Lower leg skin (tissue), 4 donors: ENCODE data around the gene FOXP1. TPM values are rescaled to one million over a fixed set of nuclear protein-coding genes. Genes with fewer than 3 reads are reported as not detected.

ENCODE experiments used
- DNase-seq, 2 donors: peaks; one replicate each; pipeline ENCODE4 v3.0.0-alpha.2; 2019; ENCODE audit warnings: low spot score in 2 of 2
- H3K4me3 ChIP-seq: fragments of 200-600 bp; sonication (generic); 2 replicates; pipeline ENCODE4 v1.5.1; 2017; ENCODE audit warnings: mild to moderate bottlenecking, low read depth; ENCODE audit not compliant: poor library complexity, severe bottlenecking
- POLR2A ChIP-seq, 2 donors: fragments of 450-650 bp; IDR thresholded peaks; one replicate each; pipeline ENCODE4 v1.6.1; 2016 to 2017; ENCODE audit warnings: antibody characterized with exemption in 2 of 2, mild to moderate bottlenecking in 1 of 2, moderate library complexity in 1 of 2
- WGBS, 2 donors: methylation state at CpG; one replicate each; pipeline ENCODE4 v1.1.5; 2018; 5-methylcytosine and 5-hydroxymethylcytosine counted together
- intact Hi-C: fragments of 100-400 bp; cut with DNase I; formaldehyde crosslinking; loops from one replicate; pipeline ENCODE4 v1.15.0; 2023; ENCODE audit warnings: low total_unique reads
- total RNA-seq, 4 donors: library from RNA; depleted of rRNA; stranded (reverse); fragments of >200 nt; gene quantifications; one replicate each; pipeline ENCODE4 v1.1.0, GENCODE V29; 2016
- TF ChIP-seq, protein P1 (sequence below), 3 donors: fragments of 450-650 bp; IDR thresholded peaks; one replicate each; pipeline ENCODE4 v1.5.1; 2016; ENCODE audit warnings: antibody characterized with exemption in 3 of 3, mild to moderate bottlenecking in 3 of 3, moderate library complexity in 2 of 3

Gene FOXP1
- total RNA-seq, 4 donors from 2014 or later: 46.6 to 66.6 (median 55.2) TPM

DNA sequence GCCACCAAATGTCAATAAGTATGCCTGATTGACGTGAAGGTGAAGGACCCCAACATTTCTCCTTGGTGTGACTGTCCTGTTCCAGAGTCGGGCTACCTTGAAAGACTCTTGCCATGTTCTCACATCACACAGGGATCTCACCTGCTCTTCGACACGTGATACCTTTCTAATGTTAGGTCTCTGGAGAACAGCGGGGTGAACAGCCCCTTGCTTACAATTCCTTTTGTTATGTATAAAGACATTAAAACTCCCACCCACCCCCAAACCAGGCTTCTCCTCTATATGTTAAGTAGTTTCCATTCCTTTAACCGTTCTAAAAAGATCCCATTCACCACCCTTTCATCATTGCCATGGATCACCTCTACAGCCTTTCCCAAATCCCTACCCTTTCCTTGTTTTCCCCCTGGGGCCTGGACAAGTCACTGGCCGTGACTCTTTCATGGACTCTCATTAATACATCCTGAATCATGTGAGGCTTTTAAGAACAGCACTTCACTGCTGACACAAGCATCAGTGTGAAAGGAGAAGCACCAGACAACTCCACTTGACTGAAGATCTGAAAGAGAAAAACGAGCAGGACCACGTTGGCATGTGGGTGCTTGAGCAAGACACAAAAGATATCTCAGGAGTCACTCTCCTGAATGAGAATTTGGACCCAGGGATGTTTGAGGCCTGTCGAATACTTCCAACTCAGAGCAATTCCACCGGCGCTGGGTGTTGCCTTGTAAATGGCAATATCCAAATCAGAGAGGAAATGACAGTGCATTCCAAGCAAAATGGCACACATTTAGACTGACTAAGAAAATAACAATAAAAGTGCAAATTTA, 115.0 kb downstream of the FOXP1 start:
- H3K4me3 ChIP-seq: no peak overlapping the region
- no peak for DNase-seq
- TF ChIP-seq, protein P1, sequence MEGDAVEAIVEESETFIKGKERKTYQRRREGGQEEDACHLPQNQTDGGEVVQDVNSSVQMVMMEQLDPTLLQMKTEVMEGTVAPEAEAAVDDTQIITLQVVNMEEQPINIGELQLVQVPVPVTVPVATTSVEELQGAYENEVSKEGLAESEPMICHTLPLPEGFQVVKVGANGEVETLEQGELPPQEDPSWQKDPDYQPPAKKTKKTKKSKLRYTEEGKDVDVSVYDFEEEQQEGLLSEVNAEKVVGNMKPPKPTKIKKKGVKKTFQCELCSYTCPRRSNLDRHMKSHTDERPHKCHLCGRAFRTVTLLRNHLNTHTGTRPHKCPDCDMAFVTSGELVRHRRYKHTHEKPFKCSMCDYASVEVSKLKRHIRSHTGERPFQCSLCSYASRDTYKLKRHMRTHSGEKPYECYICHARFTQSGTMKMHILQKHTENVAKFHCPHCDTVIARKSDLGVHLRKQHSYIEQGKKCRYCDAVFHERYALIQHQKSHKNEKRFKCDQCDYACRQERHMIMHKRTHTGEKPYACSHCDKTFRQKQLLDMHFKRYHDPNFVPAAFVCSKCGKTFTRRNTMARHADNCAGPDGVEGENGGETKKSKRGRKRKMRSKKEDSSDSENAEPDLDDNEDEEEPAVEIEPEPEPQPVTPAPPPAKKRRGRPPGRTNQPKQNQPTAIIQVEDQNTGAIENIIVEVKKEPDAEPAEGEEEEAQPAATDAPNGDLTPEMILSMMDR (IDR thresholded peaks at IDR 0.05): no peak
- TF ChIP-seq POLR2A (IDR thresholded peaks at IDR 0.05): no peak
- intact Hi-C loops: no loop called here
- WGBS, 2 donors: 67 to 71% methylated on average over 12 of the region's 12 CpGs

DNA sequence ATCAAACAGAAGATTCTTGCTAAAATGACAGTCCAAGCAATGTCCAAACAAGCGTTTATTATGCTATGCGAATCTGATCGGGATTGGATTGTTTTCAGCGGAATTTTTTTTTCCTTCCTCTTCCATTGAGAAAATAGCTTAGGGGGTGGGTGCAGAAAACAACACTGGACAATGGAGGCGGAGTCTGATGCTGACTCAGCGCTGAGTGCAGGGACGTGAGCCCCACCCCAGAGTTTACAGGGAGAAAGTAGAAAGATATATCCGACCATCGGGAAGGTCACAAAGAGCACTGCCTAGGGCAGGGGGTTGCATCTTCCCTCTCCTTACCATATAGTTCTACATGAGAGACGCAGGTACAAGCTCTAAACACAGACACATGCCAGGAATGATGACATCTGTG, 117.0 kb downstream of the FOXP1 start:
- H3K4me3 ChIP-seq: no peak overlapping the region
- no peak for DNase-seq
- 64 to 67% methylated on average over 10 of the region's 10 CpGs for WGBS, 2 donors
- TF ChIP-seq, protein P1 (IDR thresholded peaks at IDR 0.05): no peak
- TF ChIP-seq POLR2A (IDR thresholded peaks at IDR 0.05): no peak
- intact Hi-C loops: no loop called here

DNA sequence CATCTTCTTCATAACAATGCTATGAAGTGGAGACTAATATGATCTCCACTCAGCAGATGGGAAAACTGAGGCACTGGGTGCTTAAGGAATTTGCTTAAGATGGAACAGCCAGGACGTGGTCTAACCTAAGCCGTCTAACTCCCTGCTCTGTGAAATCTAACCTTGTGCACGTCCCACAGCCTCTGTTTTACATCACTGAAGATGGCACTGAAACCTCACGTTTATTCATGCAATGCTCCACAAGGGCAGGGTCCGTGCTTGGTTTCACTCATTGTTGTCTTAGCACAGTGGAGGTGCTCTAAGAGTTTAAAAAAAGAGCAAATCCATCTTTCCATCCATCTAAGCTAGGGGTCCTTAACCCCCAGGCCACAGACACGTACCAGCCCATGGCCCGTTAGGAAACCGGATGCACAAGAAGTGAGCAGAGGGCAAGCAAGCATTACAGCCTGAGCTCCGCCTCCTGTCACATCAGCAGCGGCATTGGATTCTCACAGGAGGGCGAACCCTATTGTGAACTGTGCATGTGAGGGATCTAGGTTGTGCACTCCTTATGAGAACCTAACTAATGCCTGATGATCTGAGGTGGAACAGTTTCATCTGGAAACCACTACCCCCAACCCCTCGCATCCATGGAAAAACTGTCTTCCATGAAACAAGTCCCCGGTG, 118.0 kb downstream of the FOXP1 start:
- DNase-seq: no peak
- TF ChIP-seq POLR2A (IDR thresholded peaks at IDR 0.05): no peak
- TF ChIP-seq, protein P1 (IDR thresholded peaks at IDR 0.05): no peak
- intact Hi-C loops: no loop called here
- H3K4me3 ChIP-seq: no peak overlapping the region
- 91 to 92% methylated on average over 13 of the region's 13 CpGs for WGBS, 2 donors

DNA sequence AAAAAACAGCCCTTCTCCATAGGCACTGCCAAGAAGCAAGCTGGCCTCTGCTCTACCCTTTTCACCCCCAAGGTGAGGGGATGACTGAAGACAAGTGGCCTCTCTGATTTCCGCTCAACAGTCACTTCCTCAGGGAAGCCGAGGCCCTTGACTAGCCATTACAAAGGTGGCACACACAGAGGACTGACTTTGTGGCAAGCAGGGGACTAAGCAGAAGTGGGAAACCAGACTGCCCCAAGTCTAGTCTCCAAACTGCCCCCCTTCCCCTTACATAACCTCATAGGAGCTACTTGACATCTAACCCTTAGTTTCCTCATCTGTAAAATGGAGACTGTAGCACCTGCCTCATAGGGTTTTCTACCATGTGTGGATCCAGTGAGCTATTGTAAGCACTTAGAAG, 118.9 kb downstream of the FOXP1 start:
- 100% methylated on average over 2 of the region's 2 CpGs for WGBS, 2 donors
- DNase-seq: no peak
- TF ChIP-seq, protein P1 (IDR thresholded peaks at IDR 0.05): no peak
- TF ChIP-seq POLR2A (IDR thresholded peaks at IDR 0.05): no peak
- intact Hi-C loops: no loop called here
- H3K4me3 ChIP-seq: no peak overlapping the region

DNA sequence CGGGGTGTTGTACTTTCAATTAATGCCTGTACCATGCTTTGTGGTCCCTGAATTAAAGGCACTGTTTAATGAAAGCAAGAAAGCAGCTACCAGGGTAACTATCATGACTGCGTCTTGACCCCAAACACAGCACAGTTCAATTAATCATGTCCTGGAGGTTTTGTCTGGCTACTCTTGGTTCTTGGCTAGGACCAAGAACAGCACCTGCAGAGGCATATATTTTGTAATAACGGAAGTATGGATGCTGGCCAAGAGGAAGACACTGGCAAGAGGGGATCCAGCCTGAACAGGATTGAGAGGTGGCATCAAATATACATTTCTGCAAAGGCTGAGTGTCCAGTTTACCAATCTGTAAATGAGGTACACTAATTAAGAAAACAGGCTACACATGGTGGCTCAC, 119.9 kb downstream of the FOXP1 start:
- intact Hi-C loops: no loop called here
- no peak for DNase-seq
- TF ChIP-seq, protein P1 (IDR thresholded peaks at IDR 0.05): no peak
- no peak for TF ChIP-seq POLR2A (IDR thresholded peaks at IDR 0.05)
- no peak overlapping the region for H3K4me3 ChIP-seq
- WGBS, 2 donors: 71 to 85% methylated on average over 3 of the region's 3 CpGs
